ENCODE results near the gene ZFAND3. TPM values are rescaled to one million over a fixed set of nuclear protein-coding genes. Genes with fewer than 3 reads are reported as not detected.

Gene ZFAND3
- total and polyA plus RNA-seq, 10 of the 15 experiments (the other 5 are each of a cell fraction or from before 2014, with no cell fraction given) = 0.90 to 34.4 (median 16.3) TPM

GRCh38 chr6:37831457-37831856 is 11.9 kb downstream of the ZFAND3 start (continued):
- TF ChIP-seq CTCF (IDR thresholded peaks at IDR 0.05 in 2 of 3, conservative IDR thresholded peaks at IDR 0.05 in 1 of 3; ENCODE audit: control insufficient read depth in 2 of 3, extremely low read depth in 1 of 3, insufficient read depth in 1 of 3, low read depth in 3 of 3, low read length in 3 of 3) (no peak), RUNX3 (IDR thresholded peaks at IDR 0.05; ENCODE audit: low read length) (peak; percentile 68), ZNF217 (IDR thresholded peaks at IDR 0.05) (no peak), RELB (IDR thresholded peaks at IDR 0.05; ENCODE audit: low read depth) (0 out of 2 replicates have a peak, but pooled peaks have one; percentile 42), USF2 (IDR thresholded peaks at IDR 0.05; ENCODE audit: borderline replicate concordance, low read depth, low read length) (no peak)

GRCh38 chr6:37835923-37836322 is 16.4 kb downstream of the ZFAND3 start:
- no TSS peak for BruUV-seq (replicated peaks)
- Histone ChIP-seq H3K27me3 (replicated peaks in 1 of 2; ENCODE audit: control insufficient read depth in 2 of 2, insufficient read depth in 2 of 2, low read length in 1 of 2) (no peaks in the 10 kb centered on the region), H4K20me1 (ENCODE audit: control insufficient read depth, insufficient read depth) (0 out of 2 replicates have a peak, but pooled peaks cover 3% of the 10 kb centered on the region), H3K27ac (ENCODE audit: control insufficient read depth, insufficient read depth) (no peak overlapping the region; the same call in 1 of the 2 replicates), H3K4me1 (ENCODE audit: control insufficient read depth, insufficient read depth, low read length) (peaks cover 21% of the 10 kb centered on the region), H3K9me3 (replicated peaks; ENCODE audit: control insufficient read depth, insufficient read depth, low read length) (peaks cover 12% of the 10 kb centered on the region), H3K36me3 (ENCODE audit: control insufficient read depth in 2 of 2, insufficient read depth in 2 of 2, low read length in 1 of 2) (peaks cover 0 to 5% of the 10 kb centered on the region in 2 experiments; a peak in 1 of 4 replicates), H3K9ac (ENCODE audit: control insufficient read depth, insufficient read depth, low read length) (no peak overlapping the region), H3K79me2 (ENCODE audit: control insufficient read depth, insufficient read depth, low read length) (peaks cover 87% of the 10 kb centered on the region), H3K4me3 (no peak overlapping the region), H2AFZ (ENCODE audit: control insufficient read depth, low read depth, low read length) (no peak overlapping the region), H3K4me2 (ENCODE audit: control insufficient read depth, insufficient read depth) (no peak overlapping the region)
- CTCF ChIA-PET = no interaction called here
- RAD21 ChIA-PET (ENCODE audit: unreplicated experiment) = interaction anchor here (1.0 kb wide), 1 partner anchor 15 kb away, joined by 3 read pairs; no protein-coding TSS in a partner anchor
- no peak for DNase-seq (ENCODE audit: low read depth, low spot score)
- ATAC-seq = no peak
- SMC1A ChIA-PET (ENCODE audit: uncharacterized antibody, unreplicated experiment) = interaction anchor here (0.9 kb wide), 1 partner anchor 10 kb away, joined by 4 read pairs; no protein-coding TSS in a partner anchor
- intact Hi-C loops (cut with micrococcal nuclease; ENCODE audit: unreplicated experiment) = no loop called here
- POLR2A ChIA-PET = no interaction called here
- FAIRE-seq = no peak
- WGBS (ENCODE audit: insufficient coverage, insufficient replicate concordance, low lambda C conversion rate, missing lambda C conversion rate) = 46% methylated on average over 2 of the region's 2 CpGs
- in situ Hi-C loops (cut with MboI) = no loop called here
- TF ChIP-seq ZNF274 (IDR thresholded peaks at IDR 0.05; ENCODE audit: insufficient read depth, insufficient read length) (no peak), POLR2AphosphoS2 (IDR thresholded peaks at IDR 0.05; ENCODE audit: low read depth, low read length) (no peak), SKIL (IDR thresholded peaks at IDR 0.05; ENCODE audit: low read depth, poor library complexity, severe bottlenecking) (no peak), YY1 (IDR thresholded peaks at IDR 0.05; ENCODE audit: low read depth, low read length) (no peak), IKZF2 (IDR thresholded peaks at IDR 0.05) (no peak), ATF3 (IDR thresholded peaks at IDR 0.05; ENCODE audit: borderline replicate concordance, extremely low read depth, low read depth, low read length) (no peak), SREBF2 (IDR thresholded peaks at IDR 0.05; ENCODE audit: low read length) (no peak), ASH2L (IDR thresholded peaks at IDR 0.05; ENCODE audit: borderline replicate concordance, low read depth) (no peak), ZNF217 (IDR thresholded peaks at IDR 0.05) (no peak), EZH2 (IDR thresholded peaks at IDR 0.05; ENCODE audit: borderline replicate concordance, control insufficient read depth, low read depth, low read length) (no peak), NR2F1 (conservative IDR thresholded peaks at IDR 0.05) (no peak), TARDBP (IDR thresholded peaks at IDR 0.05; ENCODE audit: borderline replicate concordance) (no peak)
